ENCODE results near the gene ZBTB45.
"Not testable (repeated sequence)": the region's sequence is repeated elsewhere in the genome, so short reads cannot be mapped to it uniquely, and the experiment has no call there.

The ZBTB45 gene

GRCh38 chr19:58476498-58477015, 43.1 kb downstream of the ZBTB45 start:
- DNase-seq (ENCODE audit: low read depth in 2 of 3, low spot score in 2 of 3) = no peak

GRCh38 chr19:58475714-58476497, 43.7 kb downstream of the ZBTB45 start, which contains the start of gene ZNF446:
Gene ZNF446, plus strand, starts transcription at chr19:58476352. Its CDS starts 867 bp downstream, at chr19:58477219.
- peak; percentile 84 to 94 (median 87) for DNase-seq (ENCODE audit: low read depth in 2 of 3, low spot score in 2 of 3)

- peak in 1 of 3 experiments; percentile 40 for DNase-seq (ENCODE audit: low read depth in 2 of 3, low spot score in 2 of 3)
Measured at GRCh38 chr19:58474997-58475713, 44.5 kb downstream of the ZBTB45 start.

- DNase-seq (ENCODE audit: low read depth in 2 of 3, low spot score in 2 of 3) = no peak
Measured at GRCh38 chr19:58474291-58474996, 45.2 kb downstream of the ZBTB45 start.

- no peak for DNase-seq (ENCODE audit: low read depth in 2 of 3, low spot score in 2 of 3)
Measured at GRCh38 chr19:58473775-58474174, 45.8 kb downstream of the ZBTB45 start.

- no peak for DNase-seq (ENCODE audit: low read depth in 2 of 3, low spot score in 2 of 3)
Measured at GRCh38 chr19:58471736-58472135, 47.9 kb downstream of the ZBTB45 start.

- not testable (repeated sequence) for DNase-seq (ENCODE audit: low read depth in 2 of 3, low spot score in 2 of 3)
Measured at GRCh38 chr19:58470837-58471543, 48.6 kb downstream of the ZBTB45 start.

- DNase-seq (ENCODE audit: low read depth in 2 of 3, low spot score in 2 of 3) = no peak
Measured at GRCh38 chr19:58469241-58470013, 50.2 kb downstream of the ZBTB45 start.

- DNase-seq (ENCODE audit: low read depth in 2 of 3, low spot score in 2 of 3) = no peak
Measured at GRCh38 chr19:58468216-58468839, 51.3 kb downstream of the ZBTB45 start.

GRCh38 chr19:58466760-58467589, 52.6 kb downstream of the ZBTB45 start, which contains the start of gene ZNF324:
Gene ZNF324, plus strand, starts transcription at chr19:58467080. Its CDS starts 2,106 bp downstream, at chr19:58469186.
- DNase-seq (ENCODE audit: low read depth in 2 of 3, low spot score in 2 of 3) = peak; percentile 94 to 96 (median 95)

- no peak for DNase-seq (ENCODE audit: low read depth in 2 of 3, low spot score in 2 of 3)
Measured at GRCh38 chr19:58466089-58466759, 53.4 kb downstream of the ZBTB45 start.

Data from activated CD8-positive, alpha-beta memory T cell treated with anti-CD3 and anti-CD28 coated beads for 48 hours (primary cell).